GM18519 (cell line): Measurements from ENCODE around the gene KIAA1614.

ENCODE experiments used
- ATAC-seq: cut with Tn5 transposase; IDR thresholded peaks from one replicate; pipeline ENCODE4 v1.9.1; 2021; ENCODE audit warnings: mild to moderate bottlenecking, moderate library complexity; ENCODE audit not compliant: unreplicated experiment, low FRiP score

The KIAA1614 gene

DNA sequence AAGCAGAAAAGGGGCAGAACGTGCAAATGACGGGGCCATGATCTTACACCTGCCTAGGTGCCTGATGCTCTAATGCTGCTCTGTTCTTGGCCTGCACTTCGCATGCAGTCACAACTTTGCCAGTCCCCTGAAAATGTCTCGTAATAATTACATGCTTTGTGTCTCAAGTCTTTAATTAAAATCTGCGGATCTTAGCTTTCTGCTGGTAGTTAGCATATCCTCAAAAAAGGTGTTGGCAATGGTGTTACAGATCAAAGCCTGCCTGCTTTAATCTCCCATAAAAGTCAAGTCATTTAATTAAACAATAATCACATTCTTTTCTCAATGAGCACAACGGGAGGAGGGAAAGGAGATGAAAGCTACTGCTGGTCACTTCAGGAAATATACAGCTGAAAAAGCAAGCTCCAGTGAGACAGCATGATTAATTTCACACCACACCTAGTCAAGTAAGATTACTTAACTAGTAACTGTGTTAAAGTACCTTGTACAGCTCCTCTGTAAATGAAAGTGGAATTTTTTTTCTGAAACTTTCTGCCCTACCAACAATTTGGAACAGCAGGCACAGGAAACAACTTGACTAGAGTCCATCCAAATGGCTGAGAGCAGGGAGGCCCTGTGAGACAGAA, 64.1 kb downstream of the KIAA1614 start:
- ATAC-seq: no peak

DNA sequence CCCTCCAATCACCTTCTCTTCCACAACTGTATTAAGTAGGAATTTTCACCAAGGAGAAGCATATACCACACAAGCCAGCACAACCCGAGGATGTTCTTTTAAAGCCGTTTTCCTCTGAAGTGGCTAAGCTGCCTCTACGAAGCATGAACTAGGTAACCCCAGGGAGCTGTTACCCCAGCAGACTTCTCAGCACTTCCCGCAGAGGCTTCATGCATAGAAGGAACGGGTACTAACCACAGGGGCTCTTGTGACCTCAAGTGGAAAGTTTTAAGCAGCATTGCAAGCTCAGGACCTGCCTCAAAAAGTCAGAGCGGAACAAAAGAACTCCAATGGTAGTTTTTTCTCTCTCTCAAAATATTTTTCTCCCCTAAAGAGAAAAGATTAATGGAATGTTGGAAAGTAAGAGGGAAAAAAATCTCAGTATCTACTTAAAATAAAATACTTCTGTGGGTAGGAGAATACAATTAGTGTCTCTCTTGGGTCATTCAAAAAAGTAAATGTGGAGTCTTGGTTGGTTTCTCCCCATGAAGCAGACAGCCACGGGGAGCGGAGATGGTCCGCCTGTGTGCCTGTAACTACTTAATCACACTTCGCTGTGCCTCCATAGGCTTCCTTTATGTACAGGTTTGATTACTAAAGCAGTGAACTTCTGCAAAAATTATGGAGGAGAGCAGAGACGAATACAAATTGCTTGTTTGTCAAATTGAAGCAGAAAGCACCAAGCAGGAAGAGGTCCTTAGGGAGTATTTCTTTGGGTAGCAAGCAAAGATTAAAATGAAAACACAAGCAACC, 69.1 kb downstream of the KIAA1614 start:
- ATAC-seq: no peak

DNA sequence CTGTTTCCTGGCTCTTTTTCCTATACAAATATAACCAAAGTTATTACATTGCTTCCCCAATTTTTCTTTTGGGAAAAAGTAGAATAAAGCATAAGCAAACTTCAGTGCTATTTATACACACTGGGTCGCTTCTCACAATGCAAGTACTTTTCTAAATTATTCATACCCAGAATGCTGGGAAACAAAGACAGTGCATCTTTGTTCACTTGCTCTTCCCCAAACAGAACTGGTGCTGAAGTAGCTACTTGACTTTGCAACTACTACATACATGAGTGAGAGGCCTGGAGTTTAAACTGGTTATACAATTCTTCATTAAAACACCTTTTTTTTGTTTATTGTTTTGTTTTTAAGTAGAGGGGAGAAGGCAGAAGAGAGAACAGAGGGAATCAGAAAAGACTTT, 69.7 kb downstream of the KIAA1614 start:
- no peak for ATAC-seq

DNA sequence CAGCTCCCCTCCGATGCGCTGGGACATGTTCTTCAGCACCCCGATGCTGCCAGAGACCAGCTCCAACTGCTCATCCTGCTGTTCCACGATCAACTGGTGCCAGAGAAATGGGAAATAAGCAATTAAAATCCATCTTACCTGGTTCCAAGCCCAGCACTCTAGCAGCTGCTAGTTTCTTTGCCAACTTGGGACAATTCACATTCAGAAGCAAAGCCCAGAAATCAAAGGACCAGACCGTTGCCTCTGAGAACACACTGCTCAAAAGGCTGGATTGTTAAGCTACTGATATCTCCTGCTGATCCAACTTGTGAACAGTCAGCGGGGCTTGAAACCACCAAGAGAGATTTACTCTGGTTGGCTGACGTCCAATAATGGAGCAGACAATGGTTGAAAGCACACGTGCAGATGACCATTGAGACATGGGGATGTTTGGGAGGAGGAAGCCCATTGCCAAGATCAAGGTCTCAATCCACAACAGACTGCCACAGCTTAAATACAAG, 75.6 kb downstream of the KIAA1614 start:
- ATAC-seq: no peak

DNA sequence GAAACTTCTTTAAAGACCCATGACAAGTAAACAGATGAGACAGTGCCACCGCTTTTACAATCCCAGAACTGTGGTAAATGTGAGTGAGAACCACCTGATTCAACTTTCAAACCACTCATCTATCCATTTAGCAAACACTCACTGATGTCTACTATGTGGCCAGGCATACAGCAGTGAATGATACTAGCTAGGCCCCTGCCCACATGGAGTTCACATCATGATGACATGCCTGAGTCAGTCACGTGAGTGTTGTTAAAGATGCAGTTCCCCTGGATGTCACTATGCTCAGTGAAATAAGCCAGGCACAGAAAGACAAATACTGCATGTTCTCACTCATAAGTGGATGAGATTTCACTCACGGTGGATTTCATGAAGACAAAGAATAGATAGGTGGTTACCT, 81.6 kb downstream of the KIAA1614 start:
- ATAC-seq: no peak

DNA sequence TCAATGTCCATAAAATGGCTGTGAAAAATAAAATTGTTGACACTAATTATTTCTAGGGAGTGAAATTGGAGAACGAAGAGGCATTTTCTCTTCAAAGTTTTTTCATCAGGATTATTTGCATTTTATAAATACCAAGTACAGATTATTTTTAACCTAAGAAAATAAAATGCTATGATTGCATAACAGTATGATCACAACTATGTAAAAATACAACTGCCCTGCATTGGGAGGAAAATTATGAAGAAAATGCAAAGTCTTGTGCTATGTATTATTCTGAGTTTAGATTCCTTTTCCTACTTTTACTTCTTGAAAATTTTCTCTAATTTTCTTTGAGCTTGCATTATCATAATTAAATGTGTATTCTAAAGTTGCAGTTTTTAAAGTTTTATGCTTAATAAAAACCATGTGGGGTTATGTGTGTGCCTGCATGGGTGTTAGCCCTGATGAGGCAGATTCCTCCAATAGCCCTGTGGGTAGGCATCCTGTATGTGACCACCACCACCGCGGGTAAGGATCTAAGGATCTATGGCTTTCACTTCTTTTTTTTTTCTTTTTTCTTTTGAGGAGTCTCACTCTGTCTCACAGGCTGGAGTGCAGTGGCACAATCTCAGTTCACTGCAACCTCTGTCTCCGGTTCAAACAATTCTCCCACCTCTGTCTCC, 85.3 kb downstream of the KIAA1614 start:
- ATAC-seq: no peak
